MM.1S (cell line): ENCODE data around the gene VEGFB.

Experiments used
- DNase-seq: peaks from one replicate; pipeline ENCODE4 v3.0.0-alpha.2; 2015
- H2AFZ ChIP-seq: fragments of 300-600 bp; sonication (generic); 2 replicates; pipeline ENCODE4 v1.6.0; 2016; ENCODE audit warnings: antibody characterized with exemption, low read length
- H3F3A ChIP-seq: fragments of 300-600 bp; sonication (generic); 2 replicates; pipeline ENCODE4 v1.6.1; 2016; ENCODE audit warnings: mild to moderate bottlenecking, antibody characterized with exemption, low read length, moderate library complexity, mixed read lengths; ENCODE audit not compliant: insufficient read depth
- H3K27ac ChIP-seq: fragments of 300-600 bp; sonication (generic); 2 replicates; pipeline ENCODE4 v1.5.1; 2016; ENCODE audit warnings: mild to moderate bottlenecking, low read length
- H3K27me3 ChIP-seq: fragments of 300-600 bp; sonication (generic); replicated peaks from 2 replicates; pipeline ENCODE4 v1.6.0; 2016; ENCODE audit warnings: low read length; ENCODE audit not compliant: insufficient read depth
- H3K36me3 ChIP-seq: fragments of 300-600 bp; sonication (generic); replicated peaks from 2 replicates; pipeline ENCODE4 v1.6.1; 2016; ENCODE audit warnings: mild to moderate bottlenecking, low read length, mixed read lengths; ENCODE audit not compliant: insufficient read depth
- H3K4me1 ChIP-seq: fragments of 300-600 bp; sonication (generic); 2 replicates; pipeline ENCODE4 v1.6.1; 2016; ENCODE audit warnings: low read length, mixed read lengths
- H3K4me2 ChIP-seq: fragments of 300-600 bp; sonication (generic); 2 replicates; pipeline ENCODE4 v1.6.0; 2016; ENCODE audit warnings: low read depth, low read length
- H3K4me3 ChIP-seq: fragments of 300-600 bp; sonication (generic); 2 replicates; pipeline ENCODE4 v1.5.1; 2016; ENCODE audit warnings: low read length, mixed read lengths
- H3K79me2 ChIP-seq: fragments of 300-600 bp; sonication (generic); 2 replicates; pipeline ENCODE4 v1.6.1; 2016; ENCODE audit warnings: mixed run types, low read length, mixed read lengths
- H3K9ac ChIP-seq: fragments of 300-600 bp; sonication (generic); 2 replicates; pipeline ENCODE4 v1.6.1; 2016; ENCODE audit warnings: low read length, mixed read lengths
- H3K9me2 ChIP-seq: fragments of 300-600 bp; sonication (generic); replicated peaks from 2 replicates; pipeline ENCODE4 v1.6.1; 2016; ENCODE audit warnings: mild to moderate bottlenecking, low read length, mixed read lengths; ENCODE audit not compliant: insufficient read depth
- H3K9me3 ChIP-seq: fragments of 300-600 bp; sonication (generic); replicated peaks from 2 replicates; pipeline ENCODE4 v1.6.1; 2016; ENCODE audit warnings: mild to moderate bottlenecking, low read length, mixed read lengths; ENCODE audit not compliant: insufficient read depth
- H4K20me1 ChIP-seq: fragments of 300-600 bp; sonication (generic); 2 replicates; pipeline ENCODE4 v1.6.1; 2016; ENCODE audit warnings: mild to moderate bottlenecking, low read length, moderate library complexity, mixed read lengths; ENCODE audit not compliant: insufficient read depth
- EZH2 ChIP-seq: fragments of 300-600 bp; sonication (generic); optimal IDR thresholded peaks from 2 replicates; pipeline ENCODE3; 2017; ENCODE audit warnings: low read depth, mild to moderate bottlenecking, antibody characterized with exemption, low read length, mixed read lengths
- EZH2phosphoT487 ChIP-seq: fragments of 300-600 bp; sonication (generic); IDR thresholded peaks from 2 replicates; pipeline ENCODE4 v1.6.1; 2018; ENCODE audit warnings: antibody characterized with exemption, low read length
- TF ChIP-seq, protein P1 (sequence below): fragments of 300-600 bp; sonication (generic); IDR thresholded peaks from 2 replicates; pipeline ENCODE4 v1.5.1; 2016; ENCODE audit warnings: antibody characterized with exemption, low read length, mixed read lengths

The VEGFB gene

GRCh38 chr11:64211181-64211872 lies 23.1 kb upstream of the VEGFB start:
- Histone ChIP-seq H3K9me2 (no peaks in the 10 kb centered on the region), H3K9ac (no peak overlapping the region), H3K27ac (no peak overlapping the region), H3K4me1 (peaks cover 3% of the 10 kb centered on the region; the same call in 1 of the 2 replicates), H3K27me3 (no peaks in the 10 kb centered on the region), H3K79me2 (no peaks in the 10 kb centered on the region; the same call in 1 of the 2 replicates), H3K36me3 (no peaks in the 10 kb centered on the region), H3K9me3 (no peaks in the 10 kb centered on the region), H3K4me3 (no peak overlapping the region), H3F3A (no peaks in the 10 kb centered on the region; the same call in 1 of the 2 replicates), H3K4me2 (no peak overlapping the region), H4K20me1 (no peaks in the 10 kb centered on the region), H2AFZ (no peak overlapping the region)
- TF ChIP-seq, protein P1, sequence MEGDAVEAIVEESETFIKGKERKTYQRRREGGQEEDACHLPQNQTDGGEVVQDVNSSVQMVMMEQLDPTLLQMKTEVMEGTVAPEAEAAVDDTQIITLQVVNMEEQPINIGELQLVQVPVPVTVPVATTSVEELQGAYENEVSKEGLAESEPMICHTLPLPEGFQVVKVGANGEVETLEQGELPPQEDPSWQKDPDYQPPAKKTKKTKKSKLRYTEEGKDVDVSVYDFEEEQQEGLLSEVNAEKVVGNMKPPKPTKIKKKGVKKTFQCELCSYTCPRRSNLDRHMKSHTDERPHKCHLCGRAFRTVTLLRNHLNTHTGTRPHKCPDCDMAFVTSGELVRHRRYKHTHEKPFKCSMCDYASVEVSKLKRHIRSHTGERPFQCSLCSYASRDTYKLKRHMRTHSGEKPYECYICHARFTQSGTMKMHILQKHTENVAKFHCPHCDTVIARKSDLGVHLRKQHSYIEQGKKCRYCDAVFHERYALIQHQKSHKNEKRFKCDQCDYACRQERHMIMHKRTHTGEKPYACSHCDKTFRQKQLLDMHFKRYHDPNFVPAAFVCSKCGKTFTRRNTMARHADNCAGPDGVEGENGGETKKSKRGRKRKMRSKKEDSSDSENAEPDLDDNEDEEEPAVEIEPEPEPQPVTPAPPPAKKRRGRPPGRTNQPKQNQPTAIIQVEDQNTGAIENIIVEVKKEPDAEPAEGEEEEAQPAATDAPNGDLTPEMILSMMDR, result no peak
- TF ChIP-seq EZH2, result no peak
- TF ChIP-seq EZH2phosphoT487, result no peak
- DNase-seq, result no peak

DNA sequence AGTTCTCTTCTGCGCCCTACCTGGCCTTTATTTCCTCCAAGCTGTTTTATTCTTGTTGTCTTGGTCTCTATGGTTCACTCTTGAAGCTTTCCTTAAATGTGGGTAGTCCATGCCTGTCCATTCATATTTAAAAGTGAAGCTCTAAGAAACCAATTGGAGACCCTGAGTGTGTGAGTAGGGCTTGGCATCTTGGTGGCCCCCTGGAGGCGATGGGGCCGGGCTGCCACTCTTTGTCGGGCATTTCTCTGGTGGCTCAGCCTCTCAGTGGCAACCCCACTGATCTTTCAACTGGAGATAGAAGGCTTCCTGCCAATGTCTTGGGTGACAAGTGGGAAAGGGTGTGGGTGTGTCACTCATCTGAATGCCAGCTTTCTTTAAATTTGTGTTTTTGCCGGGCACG lies 17.5 kb upstream of the VEGFB start:
- Histone ChIP-seq H3K27ac (no peak overlapping the region), H3K4me3 (no peak overlapping the region), H3K9me2 (no peaks in the 10 kb centered on the region), H3K9me3 (no peaks in the 10 kb centered on the region), H2AFZ (no peak overlapping the region), H4K20me1 (no peaks in the 10 kb centered on the region), H3K79me2 (no peaks in the 10 kb centered on the region), H3F3A (no peaks in the 10 kb centered on the region), H3K4me1 (no peaks in the 10 kb centered on the region), H3K36me3 (no peaks in the 10 kb centered on the region), H3K4me2 (no peak overlapping the region), H3K27me3 (no peaks in the 10 kb centered on the region), H3K9ac (no peak overlapping the region)
- TF ChIP-seq EZH2, result no peak
- TF ChIP-seq EZH2phosphoT487, result no peak
- TF ChIP-seq, protein P1, result no peak
- no peak for DNase-seq

DNA sequence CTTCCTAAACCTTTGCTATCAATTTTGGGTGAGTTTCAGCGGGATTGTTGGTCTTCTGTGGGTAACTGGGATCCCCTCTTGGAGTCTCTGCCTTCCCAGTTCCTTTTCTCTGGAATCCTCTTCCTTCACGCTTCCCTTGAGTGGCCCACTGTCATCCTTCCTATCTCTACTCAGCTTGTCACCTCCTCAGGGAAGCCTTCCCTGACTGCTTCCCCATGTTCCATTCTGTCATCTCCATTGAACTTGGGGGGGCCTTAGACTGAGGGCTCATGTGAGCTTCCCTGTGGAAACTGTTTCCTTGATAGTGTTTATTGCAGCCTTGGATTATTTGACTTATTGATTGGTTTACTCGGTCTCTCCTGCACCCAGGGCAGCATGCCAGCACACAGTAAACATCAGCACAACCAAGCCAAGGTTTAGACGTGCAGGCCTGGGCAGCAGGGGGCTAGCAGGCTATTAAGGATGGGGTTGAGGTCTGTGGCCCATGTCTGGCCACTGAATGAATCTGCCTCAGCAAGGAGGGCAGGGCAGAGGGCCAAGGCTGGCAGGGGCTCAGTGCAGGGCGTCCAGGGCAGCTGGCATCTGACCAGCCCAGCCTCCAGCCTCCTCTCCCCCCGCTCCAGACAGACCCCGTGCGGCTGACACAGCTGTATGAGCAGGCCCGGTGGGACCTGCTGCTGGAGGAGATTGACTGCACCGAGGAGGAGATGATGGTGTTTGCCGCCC lies 15.6 kb upstream of the VEGFB start:
- H3F3A ChIP-seq, result no peaks in the 10 kb centered on the region
- no peaks in the 10 kb centered on the region for H3K9me2 ChIP-seq
- no peaks in the 10 kb centered on the region for H3K4me1 ChIP-seq
- no peak overlapping the region for H3K27ac ChIP-seq
- no peak for DNase-seq
- H3K4me3 ChIP-seq, result no peak overlapping the region
- no peaks in the 10 kb centered on the region for H3K79me2 ChIP-seq
- H3K4me2 ChIP-seq, result no peak overlapping the region
- no peak overlapping the region for H2AFZ ChIP-seq
- no peaks in the 10 kb centered on the region for H3K27me3 ChIP-seq
- H3K9ac ChIP-seq, result no peak overlapping the region
- H3K9me3 ChIP-seq, result no peaks in the 10 kb centered on the region
- no peaks in the 10 kb centered on the region for H3K36me3 ChIP-seq
- H4K20me1 ChIP-seq, result no peaks in the 10 kb centered on the region
- TF ChIP-seq EZH2phosphoT487 (no peak), EZH2 (no peak)
- TF ChIP-seq, protein P1, result no peak
